Naive thymus-derived CD4-positive, alpha-beta T cell (primary cell): ENCODE results near the gene DNAI7. TPM values are rescaled to one million over a fixed set of nuclear protein-coding genes. Genes with fewer than 3 reads are reported as not detected.

ENCODE experiments used
- ATAC-seq: fragments of 150-1000 bp; cut with Tn5 transposase; 2 replicates; pipeline ENCODE4 v1.10.0; 2021; ENCODE audit warnings: mild to moderate bottlenecking, moderate library complexity
- CTCF ChIA-PET: fragments of 350-600 bp; sonication (Branson Sonifier 250); formaldehyde crosslinking; loops from one replicate; lab custom pipeline; 2021; ENCODE audit warnings: antibody characterized with exemption; lab: Charles Lee
- POLR2A ChIA-PET: fragments of 350-600 bp; sonication (Branson Sonifier 250); formaldehyde crosslinking; loops from one replicate; lab custom pipeline; 2021; ENCODE audit warnings: antibody characterized with exemption, inconsistent platforms; lab: Charles Lee
- DNase-seq, 9 donors: peaks; one replicate each; pipeline versions ENCODE4 v3.0.0 to v3.0.0-alpha.2; 2020 to 2022; ENCODE audit warnings: mixed read lengths in 1 of 9
- H3K27ac ChIP-seq: one replicate; pipeline ENCODE4 v1.7.0; 2013; ENCODE audit warnings: mild to moderate bottlenecking, low read depth, low read length, moderate library complexity
- H3K27me3 ChIP-seq, 2 donors: one replicate each; pipeline ENCODE4 v1.7.0; 2013; ENCODE audit warnings: low read length in 2 of 2, mild to moderate bottlenecking in 2 of 2, moderate library complexity in 2 of 2; ENCODE audit not compliant: control insufficient read depth in 2 of 2, insufficient read depth in 2 of 2
- H3K36me3 ChIP-seq, 3 experiments: 1 replicate in 2 of 3; 2 replicates in 1 of 3; pipeline ENCODE4 v1.7.0; 2013; ENCODE audit warnings: low read length in 3 of 3, mild to moderate bottlenecking in 3 of 3, moderate library complexity in 1 of 3; ENCODE audit not compliant: insufficient read depth in 3 of 3, control insufficient read depth in 2 of 3
- H3K4me1 ChIP-seq, 2 donors: one replicate each; pipeline ENCODE4 v1.7.0; 2013; ENCODE audit warnings: low read length in 2 of 2, mild to moderate bottlenecking in 2 of 2, moderate library complexity in 1 of 2; ENCODE audit not compliant: control insufficient read depth in 2 of 2, insufficient read depth in 2 of 2
- H3K4me3 ChIP-seq: 2 replicates; pipeline ENCODE4 v1.7.0; 2013; ENCODE audit warnings: mild to moderate bottlenecking, low read length
- H3K9me3 ChIP-seq, 3 experiments: 1 replicate in 2 of 3; 2 replicates in 1 of 3; pipeline ENCODE4 v1.7.0; 2013; ENCODE audit warnings: low read length in 3 of 3; ENCODE audit not compliant: control insufficient read depth in 2 of 3
- H3K27ac Mint-ChIP-seq, 9 donors: one replicate each; pipeline ENCODE4 v1.8.0; 2020 to 2022; ENCODE audit warnings: mixed read lengths in 9 of 9, mild to moderate bottlenecking in 8 of 9, moderate library complexity in 5 of 9, inconsistent platforms in 2 of 9
- H3K27me3 Mint-ChIP-seq, 5 donors: one replicate each; pipeline ENCODE4 v1.8.0; 2021 to 2022; ENCODE audit warnings: mixed read lengths in 5 of 5, mild to moderate bottlenecking in 1 of 5
- H3K36me3 Mint-ChIP-seq, 5 donors: one replicate each; pipeline ENCODE4 v1.8.0; 2020 to 2022; ENCODE audit warnings: mixed read lengths in 5 of 5, mild to moderate bottlenecking in 3 of 5, inconsistent platforms in 1 of 5
- H3K4me1 Mint-ChIP-seq, 7 donors: one replicate each; pipeline ENCODE4 v1.8.0; 2020 to 2022; ENCODE audit warnings: mixed read lengths in 7 of 7, mild to moderate bottlenecking in 3 of 7, inconsistent platforms in 1 of 7
- H3K4me3 Mint-ChIP-seq, 10 donors: one replicate each; pipeline ENCODE4 v1.8.0; 2020 to 2022; ENCODE audit warnings: mild to moderate bottlenecking in 10 of 10, mixed read lengths in 10 of 10, moderate library complexity in 6 of 10, inconsistent platforms in 2 of 10
- H3K9me3 Mint-ChIP-seq, 11 donors: one replicate each; pipeline ENCODE4 v1.8.0; 2020 to 2022; ENCODE audit warnings: mixed read lengths in 11 of 11, mild to moderate bottlenecking in 4 of 11, inconsistent platforms in 1 of 11, moderate library complexity in 1 of 11
- intact Hi-C, 2 donors: fragments of 100-400 bp; cut with micrococcal nuclease; formaldehyde crosslinking; loops; one replicate each; pipeline ENCODE4 v1.15.1; 2023
- polyA plus RNA-seq, 2 donors: library from polyadenylated mRNA; unstranded; fragments of 300-500 nt; fragmentation: Illumina TruSeq; gene quantifications; one replicate each; pipeline ENCODE4 v1.2.3, GENCODE V29; 2021
- total RNA-seq, 6 experiments: library from RNA in 5 of 6; stranded (reverse) in 5 of 6; gene quantifications; 1 replicate in 5 of 6; 2 replicates in 1 of 6; pipeline ENCODE4 v1.2.3 and lab custom pipeline; 2021 to 2026

Gene DNAI7
- total and polyA plus RNA-seq, 7 experiments from 2014 or later: 0.34 to 0.72 (median 0.49) TPM; not detected in 2

DNA sequence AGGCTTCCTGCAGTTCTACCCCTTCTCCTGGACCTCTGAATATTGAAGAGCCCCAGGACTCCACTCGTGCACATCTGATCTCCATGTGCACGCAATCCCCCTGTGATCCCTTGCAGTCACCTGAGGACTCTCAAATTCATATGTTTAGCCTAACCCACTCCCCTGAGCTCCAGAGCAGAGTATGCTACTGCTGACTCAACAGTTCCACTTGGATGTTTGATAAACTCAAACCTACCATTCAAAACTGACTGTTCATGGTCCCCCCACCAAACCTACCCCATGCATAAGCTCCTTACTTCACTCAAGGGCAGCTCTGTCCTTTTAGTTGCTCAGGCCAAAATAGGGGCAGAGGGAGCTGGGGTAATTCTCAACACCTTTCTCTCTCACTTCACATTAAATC is 96.0 kb downstream of the DNAI7 start:
- ATAC-seq (no peak), DNase-seq (no peak)
- peaks cover 20 to 48% (median 44%) of the 10 kb centered on the region in 5 donors for H3K36me3 Mint-ChIP-seq
- H3K4me3 Mint-ChIP-seq: no peak overlapping the region
- ChIA-PET POLR2A (no interaction called here), CTCF (no interaction called here)
- H3K4me3 ChIP-seq: no peak overlapping the region
- no peak overlapping the region for H3K27ac ChIP-seq
- no peaks in the 10 kb centered on the region for H3K4me1 ChIP-seq
- no peaks in the 10 kb centered on the region for H3K27me3 ChIP-seq
- intact Hi-C loops: no loop called here
- H3K27ac Mint-ChIP-seq: no peak overlapping the region
- peaks cover 0 to 73% (median 15%) of the 10 kb centered on the region in 3 experiments for H3K36me3 ChIP-seq
- no peaks in the 10 kb centered on the region for H3K27me3 Mint-ChIP-seq
- peaks cover 0 to 6% (median 0%) of the 10 kb centered on the region in 11 donors for H3K9me3 Mint-ChIP-seq
- H3K9me3 ChIP-seq: no peaks in the 10 kb centered on the region
- H3K4me1 Mint-ChIP-seq: peaks cover 3 to 5% (median 4%) of the 10 kb centered on the region in 7 donors

DNA sequence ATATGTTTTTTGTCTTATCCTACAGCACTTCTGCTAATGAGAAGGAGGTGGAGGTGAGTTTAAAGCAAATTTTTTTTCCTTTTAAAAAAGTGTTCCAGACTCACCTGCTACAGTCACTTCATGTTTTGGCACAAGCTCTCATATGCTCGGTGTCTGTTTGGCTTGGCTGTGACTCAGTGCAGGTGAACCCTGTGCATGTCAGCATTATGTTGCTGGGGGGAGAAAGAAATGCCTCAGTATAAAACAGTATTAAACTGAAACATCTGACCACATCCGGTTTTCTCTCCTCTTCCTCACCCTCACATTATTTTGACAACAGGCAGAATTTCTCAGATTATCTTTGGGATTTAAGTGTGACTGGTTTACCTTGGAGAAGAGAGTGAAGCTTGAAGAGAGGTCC is 105.2 kb downstream of the DNAI7 start:
- no peak overlapping the region for H3K4me3 Mint-ChIP-seq
- no peak for ATAC-seq
- no peaks in the 10 kb centered on the region for H3K4me1 ChIP-seq
- no peaks in the 10 kb centered on the region for H3K9me3 ChIP-seq
- DNase-seq: no peak
- intact Hi-C loops: loop anchor here in 1 of 2 donors (5.0 kb wide), 1 partner anchor 37 kb away; a partner anchor contains a TSS
- peaks cover 0 to 67% (median 8%) of the 10 kb centered on the region in 3 experiments for H3K36me3 ChIP-seq
- CTCF ChIA-PET: no interaction called here
- H3K36me3 Mint-ChIP-seq: peaks cover 39 to 78% (median 69%) of the 10 kb centered on the region in 5 donors
- H3K27me3 Mint-ChIP-seq: no peaks in the 10 kb centered on the region
- H3K4me3 ChIP-seq: no peak overlapping the region
- POLR2A ChIA-PET: interaction anchor here (2.9 kb wide), 1 partner anchor 37 kb away, joined by 14 read pairs; a partner anchor contains a TSS
- H3K27ac Mint-ChIP-seq: peak overlapping the region in 8 of 9 donors; percentile 5 to 81 (median 54)
- no peaks in the 10 kb centered on the region for H3K27me3 ChIP-seq
- peaks cover 7 to 32% (median 16%) of the 10 kb centered on the region in 7 donors for H3K4me1 Mint-ChIP-seq
- H3K27ac ChIP-seq: no peak overlapping the region
- peaks cover 0 to 9% (median 3%) of the 10 kb centered on the region in 11 donors for H3K9me3 Mint-ChIP-seq

DNA sequence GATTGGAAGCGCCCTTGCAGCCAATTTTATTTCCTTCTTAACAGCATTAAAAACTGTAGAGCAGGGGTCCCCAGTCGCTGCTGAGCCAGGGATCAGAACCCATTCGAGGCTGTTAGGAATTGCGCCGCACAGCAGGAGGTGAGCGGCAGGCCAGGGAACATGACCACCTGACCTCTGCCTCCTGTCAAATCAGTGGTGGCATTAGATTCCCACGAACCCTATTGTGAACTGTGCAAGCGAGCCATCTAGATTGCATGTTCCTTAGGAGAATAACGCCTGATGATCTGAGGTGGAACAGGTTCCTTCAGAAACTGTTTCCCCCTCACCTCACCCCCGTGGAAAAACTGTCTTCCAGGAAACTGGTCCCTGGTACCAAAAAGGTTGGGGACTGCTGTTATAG is 107.4 kb downstream of the DNAI7 start:
- peaks cover 4 to 72% (median 8%) of the 10 kb centered on the region in 3 experiments for H3K36me3 ChIP-seq
- peak overlapping the region in 6 of 9 donors; percentile 7 to 78 (median 30) for H3K27ac Mint-ChIP-seq
- no peak for ATAC-seq

DNA sequence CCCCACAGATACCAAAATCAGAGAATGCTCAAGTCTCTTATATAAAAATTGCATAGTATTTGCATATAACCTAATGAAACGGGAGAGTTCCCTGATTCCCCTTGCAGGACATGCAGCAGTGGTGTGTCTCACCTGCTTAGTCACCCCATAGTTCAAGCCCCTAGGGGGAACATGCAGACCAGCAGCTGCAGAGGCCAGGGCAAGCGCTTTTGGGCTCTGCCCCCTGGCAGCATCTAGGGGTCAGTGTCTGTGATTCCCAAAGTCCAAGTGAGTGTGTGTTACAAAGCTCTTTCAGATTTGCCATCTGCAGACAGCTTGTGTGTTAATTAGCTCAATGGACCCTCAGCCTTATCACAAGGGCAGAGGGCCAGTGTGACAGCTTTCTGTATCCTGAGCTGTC is 110.1 kb downstream of the DNAI7 start:
- Mint-ChIP-seq H3K9me3 (no peaks in the 10 kb centered on the region), H3K27me3 (no peaks in the 10 kb centered on the region), H3K4me3 (no peak overlapping the region), H3K4me1 (peaks cover 7 to 27% (median 8%) of the 10 kb centered on the region in 7 donors), H3K36me3 (peaks cover 15 to 75% (median 50%) of the 10 kb centered on the region in 5 donors), H3K27ac (peak overlapping the region in 1 of 9 donors; percentile 26)
- Histone ChIP-seq H3K27me3 (no peaks in the 10 kb centered on the region), H3K9me3 (no peaks in the 10 kb centered on the region), H3K27ac (no peak overlapping the region), H3K4me1 (no peaks in the 10 kb centered on the region), H3K36me3 (peaks cover 4 to 77% (median 8%) of the 10 kb centered on the region in 3 experiments), H3K4me3 (no peak overlapping the region)
- intact Hi-C loops: no loop called here
- ChIA-PET CTCF (no interaction called here), POLR2A (no interaction called here)
- DNase-seq: no peak
- no peak for ATAC-seq

More for the DNA sequence above, 107.4 kb downstream of the DNAI7 start:
- Histone ChIP-seq H3K27ac (no peak overlapping the region), H3K27me3 (no peaks in the 10 kb centered on the region), H3K9me3 (no peaks in the 10 kb centered on the region), H3K4me1 (no peaks in the 10 kb centered on the region), H3K4me3 (no peak overlapping the region)
- H3K9me3 Mint-ChIP-seq: no peaks in the 10 kb centered on the region
- H3K4me3 Mint-ChIP-seq: no peak overlapping the region
- H3K4me1 Mint-ChIP-seq: peaks cover 7 to 29% (median 12%) of the 10 kb centered on the region in 7 donors
- DNase-seq: no peak
- CTCF ChIA-PET: no interaction called here
- no peaks in the 10 kb centered on the region for H3K27me3 Mint-ChIP-seq
- intact Hi-C loops: no loop called here
- H3K36me3 Mint-ChIP-seq: peaks cover 19 to 78% (median 65%) of the 10 kb centered on the region in 5 donors
- POLR2A ChIA-PET: no interaction called here

DNA sequence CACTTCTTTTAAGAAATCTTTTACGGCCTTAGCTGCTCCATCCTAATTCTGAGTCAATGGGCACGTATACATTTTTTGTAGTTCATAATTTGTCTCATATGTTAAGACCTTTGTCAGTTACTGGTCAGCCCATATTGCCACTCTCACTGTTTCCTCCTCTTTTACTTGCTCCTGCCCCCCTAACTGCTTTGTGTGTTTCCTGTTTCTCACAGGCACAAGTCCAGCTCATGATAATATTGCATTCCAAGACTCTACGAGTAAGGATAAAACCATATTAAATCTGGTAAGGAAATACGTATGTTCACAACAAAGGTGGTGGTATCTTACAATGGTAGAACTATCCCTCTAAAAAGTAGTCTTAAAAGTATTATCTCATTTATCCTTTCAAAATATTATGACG is 111.7 kb downstream of the DNAI7 start:
- Histone ChIP-seq H3K27me3 (no peaks in the 10 kb centered on the region), H3K27ac (no peak overlapping the region), H3K36me3 (peaks cover 4 to 80% (median 8%) of the 10 kb centered on the region in 3 experiments), H3K4me3 (no peak overlapping the region), H3K4me1 (no peaks in the 10 kb centered on the region), H3K9me3 (no peaks in the 10 kb centered on the region)
- Mint-ChIP-seq H3K36me3 (peaks cover 15 to 77% (median 53%) of the 10 kb centered on the region in 5 donors), H3K27me3 (no peaks in the 10 kb centered on the region), H3K9me3 (no peaks in the 10 kb centered on the region), H3K4me1 (peaks cover 0 to 18% (median 7%) of the 10 kb centered on the region in 7 donors), H3K27ac (peak overlapping the region in 2 of 9 donors; percentile 20 to 73), H3K4me3 (no peak overlapping the region)
- POLR2A ChIA-PET: interaction anchor here (0.8 kb wide), 1 partner anchor 25 kb away, joined by 3 read pairs; no protein-coding TSS in a partner anchor
- intact Hi-C loops: no loop called here
- DNase-seq (no peak), ATAC-seq (no peak)
- CTCF ChIA-PET: no interaction called here

DNA sequence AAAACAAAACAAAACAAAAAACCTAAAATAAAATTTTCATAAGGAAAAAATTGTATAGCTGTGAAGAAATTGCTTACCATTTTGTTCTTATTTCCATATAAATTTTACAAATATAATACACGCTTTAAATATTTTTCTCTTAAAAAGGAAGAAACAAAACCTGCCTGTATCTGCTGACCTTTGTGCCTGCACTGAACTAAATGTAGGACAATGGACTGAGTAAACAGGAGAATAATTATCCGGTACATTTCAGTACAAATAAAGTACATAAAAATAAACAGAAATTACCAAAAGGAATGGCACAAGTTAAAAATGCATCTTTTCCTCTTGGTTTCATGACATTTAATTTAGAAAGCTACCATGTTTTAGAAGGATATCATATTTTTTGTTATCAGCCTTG is 112.3 kb downstream of the DNAI7 start:
- Histone ChIP-seq H3K9me3 (no peaks in the 10 kb centered on the region), H3K36me3 (peaks cover 4 to 74% (median 8%) of the 10 kb centered on the region in 3 experiments), H3K27me3 (no peaks in the 10 kb centered on the region), H3K4me3 (no peak overlapping the region), H3K27ac (no peak overlapping the region), H3K4me1 (no peaks in the 10 kb centered on the region)
- Mint-ChIP-seq H3K9me3 (no peaks in the 10 kb centered on the region), H3K36me3 (peaks cover 12 to 75% (median 47%) of the 10 kb centered on the region in 5 donors), H3K4me3 (no peak overlapping the region), H3K27me3 (no peaks in the 10 kb centered on the region), H3K4me1 (peaks cover 0 to 13% (median 2%) of the 10 kb centered on the region in 7 donors), H3K27ac (no peak overlapping the region)
- no peak for DNase-seq
- POLR2A ChIA-PET: no interaction called here
- no peak for ATAC-seq
- intact Hi-C loops: no loop called here
- CTCF ChIA-PET: no interaction called here

DNA sequence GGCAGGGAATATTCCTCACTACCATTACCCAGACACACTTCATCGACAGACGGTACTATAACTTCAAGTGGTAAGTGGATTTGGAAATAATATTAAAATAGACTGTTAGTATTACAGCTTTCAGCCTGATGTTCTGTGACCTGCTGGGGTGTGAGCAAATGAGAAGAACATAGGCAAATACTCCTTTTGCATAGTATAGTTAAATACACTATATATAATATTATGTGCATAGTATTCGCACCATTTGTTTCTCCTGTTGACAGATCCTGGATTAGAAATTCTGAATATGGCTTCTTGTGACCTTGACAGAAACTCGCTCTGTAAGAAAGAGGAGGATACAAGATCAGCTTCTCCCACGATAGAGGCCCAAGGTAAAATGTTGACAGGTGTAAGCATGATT is 115.6 kb downstream of the DNAI7 start:
- H3K36me3 ChIP-seq: peaks cover 0 to 44% (median 4%) of the 10 kb centered on the region in 3 experiments
- no peak overlapping the region for H3K27ac ChIP-seq
- ATAC-seq: no peak
- peaks cover 2 to 61% (median 28%) of the 10 kb centered on the region in 5 donors for H3K36me3 Mint-ChIP-seq
- no peak overlapping the region for H3K4me3 ChIP-seq
- H3K9me3 Mint-ChIP-seq: peaks cover 0 to under 1% (median 0%) of the 10 kb centered on the region in 11 donors
- H3K9me3 ChIP-seq: no peaks in the 10 kb centered on the region
- H3K4me1 ChIP-seq: no peaks in the 10 kb centered on the region
- H3K27ac Mint-ChIP-seq: no peak overlapping the region
- POLR2A ChIA-PET: no interaction called here
- no peak overlapping the region for H3K4me3 Mint-ChIP-seq
- H3K4me1 Mint-ChIP-seq: peaks cover 0 to 9% (median 7%) of the 10 kb centered on the region in 7 donors
- intact Hi-C loops: loop anchor here in 1 of 2 donors (2.0 kb wide), 1 partner anchor 27 kb away; a partner anchor contains a TSS
- H3K27me3 Mint-ChIP-seq: no peaks in the 10 kb centered on the region
- no peak for DNase-seq
- H3K27me3 ChIP-seq: no peaks in the 10 kb centered on the region
- CTCF ChIA-PET: interaction anchor here (0.6 kb wide), 1 partner anchor 13 kb away, joined by 3 read pairs; no protein-coding TSS in a partner anchor
